NCI-H748 (cell line): ENCODE measurements around the gene ZCCHC10.
"Not testable (repeated sequence)": the region's sequence is repeated elsewhere in the genome, so short reads cannot be mapped to it uniquely, and the experiment has no call there.

Experiments
- DNase-seq: peaks from one replicate; lab custom pipeline; 2025; ENCODE audit not compliant: unreplicated experiment; lab: John Stamatoyannopoulos, UW

Gene ZCCHC10

DNA sequence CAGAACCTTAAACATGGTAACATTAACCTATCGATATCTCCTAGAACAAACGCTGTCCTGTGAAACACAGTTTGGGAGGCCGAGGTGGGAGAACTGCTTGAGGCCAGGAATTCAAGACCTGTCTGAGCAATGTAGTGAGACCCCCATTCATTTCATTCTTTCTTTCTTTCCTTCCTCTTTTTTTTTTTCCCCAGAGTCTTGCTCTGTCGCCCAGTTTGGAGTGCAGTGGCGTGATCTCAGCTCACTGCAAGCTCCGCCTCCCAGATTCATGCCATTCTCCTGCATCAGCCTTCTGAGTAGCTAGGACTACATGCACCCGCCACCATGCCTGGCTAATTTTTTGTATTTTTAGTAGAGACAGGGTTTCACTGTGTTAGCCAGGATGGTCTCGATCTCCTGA, 20.2 kb upstream of the ZCCHC10 start:
- DNase-seq: not testable (repeated sequence)

DNA sequence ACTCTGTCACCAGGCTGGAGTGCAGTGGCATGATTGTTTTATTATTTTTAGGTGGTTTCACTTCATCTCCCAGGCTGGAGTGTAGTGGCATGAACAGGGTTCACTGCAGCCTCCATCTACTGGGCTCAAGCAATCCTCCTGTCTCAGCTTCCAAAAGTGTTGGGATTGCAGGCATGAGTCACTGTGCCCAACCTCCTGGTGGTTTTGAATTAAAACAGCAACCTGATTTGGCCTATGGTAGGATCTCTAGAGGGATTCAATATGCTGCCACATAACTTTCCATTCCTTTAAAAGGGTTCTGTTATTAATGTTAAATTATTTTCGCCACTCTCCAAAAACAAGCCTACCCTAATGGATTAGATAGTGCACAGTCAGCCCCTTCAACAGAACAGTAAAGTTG, 15.6 kb upstream of the ZCCHC10 start:
- DNase-seq: no peak

DNA sequence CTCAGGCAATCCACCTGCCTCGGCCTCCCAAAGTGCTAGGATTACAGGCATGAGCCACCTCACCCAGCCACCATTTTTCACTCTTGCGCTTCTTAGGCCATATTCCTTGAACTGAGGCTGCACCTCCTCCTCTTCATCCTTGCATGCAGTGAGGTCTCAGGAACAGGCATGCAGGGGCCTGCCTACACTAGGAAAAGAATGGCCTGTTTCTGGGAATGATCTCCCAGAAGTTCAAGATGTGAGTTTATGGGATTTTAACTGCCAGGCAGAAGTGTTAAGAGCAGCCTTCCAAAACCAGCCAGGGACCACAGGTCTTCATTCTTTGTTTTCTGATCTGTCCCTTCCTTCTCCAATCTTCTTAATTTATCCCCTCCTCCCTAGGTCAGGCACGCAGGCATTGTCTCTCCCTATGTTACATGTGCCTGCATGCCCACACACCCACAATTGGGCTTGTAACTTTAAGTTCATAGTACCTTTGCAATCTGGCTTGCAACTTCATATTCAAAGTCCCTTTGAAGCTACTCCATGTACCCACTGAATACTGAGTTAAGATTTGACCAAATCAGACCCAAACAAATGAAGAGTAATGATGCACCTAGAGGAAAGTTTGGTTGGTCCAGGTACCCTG, 14.9 kb upstream of the ZCCHC10 start:
- no peak for DNase-seq

DNA sequence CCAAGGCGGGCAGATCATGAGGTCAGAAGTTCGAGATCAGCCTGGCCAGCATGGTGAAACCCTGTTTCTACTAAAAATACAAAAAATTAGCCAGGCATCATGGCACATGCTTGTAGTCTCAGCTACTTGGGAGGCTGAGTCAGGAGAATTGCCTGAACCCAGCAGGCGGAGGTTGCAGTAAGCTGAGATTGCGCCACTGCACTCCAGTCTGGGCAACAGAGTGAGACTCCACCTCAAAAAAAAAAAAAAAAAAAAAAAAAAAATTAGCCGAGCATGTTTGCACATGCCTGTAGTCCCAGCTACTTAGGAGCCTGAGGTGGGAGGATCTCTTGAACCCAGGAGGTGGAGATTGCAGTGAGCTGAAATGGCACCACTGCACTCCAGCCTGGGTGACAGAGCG, 10.3 kb upstream of the ZCCHC10 start:
- DNase-seq: not testable (repeated sequence)

DNA sequence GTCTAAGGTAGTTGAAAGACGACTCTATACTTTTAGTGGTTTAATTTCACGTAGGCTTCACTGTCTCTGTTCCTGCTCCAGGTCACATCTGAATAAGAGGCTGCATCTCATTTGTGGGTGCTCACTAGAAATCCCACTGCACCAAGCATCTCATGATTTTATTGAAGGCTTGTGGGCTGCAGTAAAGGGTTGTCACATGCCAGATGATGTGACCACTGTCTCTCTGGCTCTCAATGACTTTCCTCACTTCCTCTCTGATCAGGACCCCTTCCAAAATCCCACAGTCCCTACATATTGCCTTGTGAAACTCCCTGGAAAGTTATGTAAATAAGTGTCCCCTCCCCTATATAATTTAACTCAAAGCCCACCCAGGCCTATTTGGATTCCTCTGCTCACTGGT, 8.9 kb upstream of the ZCCHC10 start:
- no peak for DNase-seq

DNA sequence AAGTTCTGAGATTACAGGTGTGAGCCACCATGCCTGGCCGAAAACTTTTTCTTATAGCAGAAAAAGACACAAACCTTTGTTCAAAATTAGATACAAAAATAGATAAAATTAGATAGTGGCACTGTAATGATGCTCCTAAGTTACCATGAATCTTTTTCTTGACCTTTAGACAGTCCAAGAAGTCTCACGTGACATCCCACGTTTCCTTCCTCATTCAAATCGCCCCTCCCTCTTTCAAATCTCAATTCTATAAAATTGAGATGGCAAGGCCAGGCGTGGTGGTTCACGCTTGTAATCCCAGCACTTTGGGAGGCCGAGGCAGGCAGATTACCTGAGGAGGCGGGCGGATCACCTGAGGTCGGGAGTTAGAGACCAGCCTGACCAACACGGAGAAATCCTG, 7.7 kb upstream of the ZCCHC10 start:
- DNase-seq: no peak

DNA sequence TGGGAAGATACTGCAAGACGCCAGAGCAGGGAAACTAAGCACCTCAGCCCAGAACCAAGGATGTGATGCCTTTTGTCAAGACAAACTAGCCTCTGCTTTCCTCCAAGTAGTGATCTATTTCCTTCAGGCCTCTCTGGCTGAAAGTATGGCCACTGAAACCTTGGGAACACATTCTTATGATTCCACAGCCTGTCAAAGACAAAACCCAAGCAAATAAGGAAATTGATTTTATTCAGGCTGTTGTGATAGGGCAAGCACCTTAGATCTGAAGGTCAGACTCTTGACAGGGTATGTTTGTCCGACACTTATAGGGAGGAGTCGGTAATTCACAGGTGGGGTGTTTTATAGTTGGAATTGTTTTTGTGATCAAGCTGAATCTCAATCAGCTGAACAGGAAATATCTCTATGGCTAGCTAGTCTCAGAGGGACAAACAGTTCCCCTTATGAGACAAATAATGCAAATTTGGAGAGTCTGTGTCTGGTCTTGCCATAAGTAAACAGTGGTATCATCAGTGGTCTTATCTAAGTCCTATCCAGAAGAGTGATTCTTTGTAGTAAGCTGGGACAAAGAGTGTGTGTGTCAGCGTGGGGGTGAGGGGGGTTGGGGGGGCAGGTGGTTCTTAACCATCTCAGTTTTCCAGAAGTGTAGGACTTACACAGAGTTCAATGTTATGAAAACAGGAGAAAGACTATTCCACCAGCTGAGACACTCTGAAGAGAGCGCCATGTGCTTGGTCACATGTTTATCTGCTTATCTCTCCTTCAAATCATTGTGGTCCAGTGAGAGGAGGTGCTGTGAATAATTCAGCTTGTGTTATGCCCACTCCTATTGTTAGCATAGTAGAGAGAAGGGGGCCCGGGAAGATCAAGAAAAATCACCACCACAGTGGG, 6.7 kb upstream of the ZCCHC10 start:
- DNase-seq: peak; percentile 16

DNA sequence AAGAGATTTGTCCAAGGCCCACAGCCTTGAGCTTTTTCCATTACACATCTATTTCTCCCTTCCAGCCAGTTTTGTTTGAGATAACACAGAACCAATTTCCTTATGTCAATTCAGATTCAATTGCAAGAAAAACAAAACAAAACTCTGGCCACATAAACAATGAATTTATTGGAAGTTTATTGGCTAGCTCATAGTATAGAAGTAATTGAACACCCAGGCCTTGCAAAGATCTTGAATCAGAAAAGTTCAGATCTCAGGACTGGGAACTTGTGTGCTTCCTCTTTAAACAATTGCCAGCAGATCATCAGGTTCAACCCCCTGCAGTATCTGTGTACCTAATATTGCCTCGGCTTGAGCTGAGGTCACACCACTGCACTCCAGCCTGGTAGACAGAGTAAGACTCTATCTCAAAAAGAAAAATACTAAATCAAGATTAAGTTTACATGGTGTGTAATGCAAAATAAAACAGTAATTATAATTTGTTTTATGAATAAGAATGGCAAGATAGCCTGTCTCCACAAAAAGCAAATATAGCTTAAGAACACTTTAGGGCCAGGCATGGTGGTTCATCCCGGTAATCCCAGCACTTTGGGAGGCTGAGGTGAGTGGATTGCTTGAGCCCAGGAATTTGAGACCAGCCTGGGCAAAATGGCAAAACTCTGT, 4.1 kb upstream of the ZCCHC10 start:
- no peak for DNase-seq

DNA sequence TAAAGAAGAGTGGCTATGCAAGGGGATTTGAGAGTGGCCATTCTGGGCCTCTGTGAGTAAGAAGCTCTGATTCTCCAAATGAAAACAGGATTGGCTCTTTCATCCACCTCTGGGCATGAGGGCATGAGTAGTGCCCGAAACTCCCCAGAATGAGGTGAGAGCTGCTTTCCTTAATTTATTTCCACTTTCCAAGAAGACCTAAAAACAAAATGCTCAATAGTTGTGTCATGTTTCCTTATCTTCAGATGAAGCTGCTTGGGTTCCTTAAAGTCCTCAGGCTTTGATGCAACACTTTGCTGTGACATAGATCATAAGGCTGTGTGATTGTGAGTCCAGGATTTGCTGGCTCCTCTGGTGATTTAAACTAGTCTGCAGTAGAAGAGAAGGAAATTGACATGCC, 3.1 kb upstream of the ZCCHC10 start:
- no peak for DNase-seq

DNA sequence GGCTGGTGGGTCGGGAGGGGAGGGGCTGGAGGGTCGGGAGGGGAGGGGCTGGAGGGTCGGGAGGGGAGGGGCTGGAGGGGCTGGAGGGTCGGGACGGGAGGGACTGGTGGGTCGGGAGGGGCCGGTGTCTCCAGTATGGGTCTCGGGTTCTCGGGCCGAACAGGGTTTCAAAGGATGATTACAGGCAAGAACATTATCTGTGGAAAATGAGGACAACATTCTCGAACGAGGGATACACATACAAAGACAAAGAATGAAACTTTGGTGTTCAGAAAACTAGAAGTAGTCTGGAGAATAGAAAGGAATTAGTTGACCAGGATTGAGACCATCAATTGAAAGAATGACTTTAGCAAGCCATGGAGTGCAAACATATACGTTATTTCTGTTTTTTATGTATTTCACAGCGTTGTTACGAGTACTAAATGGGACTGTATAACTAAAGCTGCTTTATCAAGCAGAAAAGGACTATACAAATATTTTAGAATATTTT, 360 bp upstream of the ZCCHC10 start:
- no peak for DNase-seq

DNA sequence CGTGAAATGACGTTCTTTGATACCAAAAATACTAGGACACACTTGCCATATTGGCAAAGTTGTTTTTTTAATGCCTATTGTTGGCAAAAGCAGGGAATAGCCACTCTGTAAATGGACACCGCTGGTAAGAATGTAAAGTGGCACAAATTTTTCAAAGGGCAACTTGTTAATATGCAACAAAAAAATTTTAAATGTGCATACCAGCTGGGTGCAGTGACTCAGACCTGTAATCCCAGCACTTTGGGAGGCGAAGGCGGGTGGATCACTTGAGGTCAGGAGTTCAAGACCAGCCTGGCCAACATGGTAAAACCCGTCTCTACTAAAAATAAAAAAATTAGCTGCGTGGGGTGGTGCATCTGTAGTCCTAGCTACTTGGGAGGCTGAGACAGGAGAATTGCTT, 6.9 kb downstream of the ZCCHC10 start:
- not testable (repeated sequence) for DNase-seq

DNA sequence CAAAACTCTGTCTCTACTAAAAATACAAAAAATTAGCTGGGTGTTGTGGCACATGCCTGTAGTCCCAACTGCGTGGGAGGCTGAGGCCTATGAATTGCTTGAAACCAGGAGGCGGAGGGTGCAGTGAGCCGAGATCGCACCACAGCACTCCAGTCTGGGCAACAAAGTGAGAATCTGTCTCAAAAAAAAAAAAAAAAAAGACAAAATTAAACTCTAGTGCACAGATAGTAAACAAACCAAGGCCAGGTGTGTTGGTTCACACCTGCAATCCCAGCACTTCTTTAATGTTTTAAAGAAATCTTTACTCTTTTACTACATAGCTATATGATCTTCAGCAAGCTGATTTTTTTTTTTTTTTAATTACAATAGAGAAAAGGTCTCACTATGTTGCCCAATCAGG, 8.4 kb downstream of the ZCCHC10 start:
- DNase-seq: no peak

DNA sequence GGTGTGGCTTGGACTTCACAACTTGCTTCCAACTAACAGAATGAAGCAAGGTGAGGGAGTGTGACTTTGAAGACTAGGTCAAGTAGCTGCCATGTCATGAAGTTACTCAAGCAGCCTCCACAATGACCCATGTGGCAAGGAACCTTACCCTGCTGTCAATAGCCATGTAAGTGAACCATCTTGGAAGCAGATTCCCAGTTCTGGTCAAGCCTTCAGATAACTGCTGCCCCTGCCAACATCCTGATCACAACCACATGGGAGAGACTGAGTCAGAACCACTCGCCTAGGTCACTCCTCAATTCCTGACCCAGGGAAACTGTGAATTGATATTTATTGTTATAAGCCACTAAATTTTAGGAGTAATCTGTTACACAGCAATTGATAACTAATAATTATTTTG, 10.9 kb downstream of the ZCCHC10 start:
- DNase-seq: no peak

DNA sequence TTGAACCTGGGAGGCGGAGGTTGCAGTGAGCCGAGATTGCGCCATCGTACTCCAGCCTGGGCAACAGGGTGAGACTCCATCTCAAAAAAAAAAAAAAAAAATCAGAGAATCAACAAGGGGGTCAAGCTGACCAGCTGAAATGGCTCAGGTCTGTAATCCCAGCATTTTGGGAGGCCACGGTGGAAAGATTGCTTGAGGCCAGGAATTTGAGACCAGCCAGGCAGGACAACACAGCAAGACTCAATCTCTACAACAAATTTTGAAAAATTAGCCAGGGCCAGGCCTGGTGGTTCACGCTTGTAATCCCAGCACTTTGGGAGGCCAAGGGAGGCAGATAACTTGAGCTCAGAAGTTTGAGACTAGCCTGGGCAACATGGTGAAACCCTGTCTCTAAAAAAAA, 17.9 kb downstream of the ZCCHC10 start:
- not testable (repeated sequence) for DNase-seq

DNA sequence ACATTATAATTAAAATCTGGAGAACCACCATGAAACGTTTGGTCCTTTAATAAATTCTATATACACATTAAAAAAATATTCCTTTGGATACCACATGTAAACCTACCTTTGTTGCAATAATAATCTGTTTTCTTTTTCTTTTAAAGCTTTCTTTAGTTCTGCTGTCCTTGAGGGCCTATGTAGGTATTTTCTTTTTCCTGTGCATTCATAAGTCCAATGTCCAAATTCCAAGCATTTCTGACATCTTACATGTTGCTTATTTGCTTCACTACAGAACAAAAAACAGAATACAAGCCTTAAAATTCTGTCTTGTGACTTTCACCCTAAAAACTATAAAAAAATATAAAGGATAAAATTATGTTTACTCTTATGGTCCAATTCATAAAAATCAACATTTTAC, 19.7 kb downstream of the ZCCHC10 start:
- no peak for DNase-seq

DNA sequence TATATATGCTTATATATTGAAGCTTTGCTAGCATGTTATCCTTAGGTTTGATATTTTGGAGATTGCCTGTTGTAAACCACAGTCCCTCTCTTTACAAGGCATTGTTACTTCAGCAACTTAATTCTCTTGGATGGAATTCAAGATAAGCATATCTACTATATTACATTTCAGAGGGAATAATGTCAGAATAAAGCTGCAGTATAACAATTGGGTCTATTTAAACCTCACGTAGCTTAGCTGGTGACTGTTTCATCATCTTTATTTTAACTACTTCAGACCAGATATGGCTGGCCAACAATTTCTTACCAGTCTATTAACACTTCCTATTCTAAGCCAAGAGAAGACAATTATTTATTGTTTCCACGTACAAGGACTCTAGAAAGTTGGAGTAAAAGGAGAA, 27.1 kb downstream of the ZCCHC10 start:
- no peak for DNase-seq

DNA sequence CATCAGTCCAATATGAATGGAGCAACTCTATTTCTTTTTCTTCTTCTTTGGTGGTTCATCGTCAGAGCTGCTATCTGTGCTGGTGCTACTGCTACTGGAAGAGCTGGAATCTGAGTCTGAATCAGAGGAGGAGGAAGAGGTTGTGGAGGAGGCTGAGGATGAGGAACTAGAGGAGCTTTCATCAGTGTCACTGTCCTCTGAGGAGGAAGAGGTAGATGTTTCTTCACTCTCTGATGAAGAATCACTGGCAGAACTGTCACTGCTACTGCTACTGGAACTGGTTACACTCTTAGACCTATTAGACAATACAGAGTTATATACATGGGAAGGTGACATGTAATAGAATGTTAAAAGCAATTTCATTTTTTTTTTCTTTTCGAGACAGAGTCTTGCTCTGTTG, 27.8 kb downstream of the ZCCHC10 start:
- no peak for DNase-seq

DNA sequence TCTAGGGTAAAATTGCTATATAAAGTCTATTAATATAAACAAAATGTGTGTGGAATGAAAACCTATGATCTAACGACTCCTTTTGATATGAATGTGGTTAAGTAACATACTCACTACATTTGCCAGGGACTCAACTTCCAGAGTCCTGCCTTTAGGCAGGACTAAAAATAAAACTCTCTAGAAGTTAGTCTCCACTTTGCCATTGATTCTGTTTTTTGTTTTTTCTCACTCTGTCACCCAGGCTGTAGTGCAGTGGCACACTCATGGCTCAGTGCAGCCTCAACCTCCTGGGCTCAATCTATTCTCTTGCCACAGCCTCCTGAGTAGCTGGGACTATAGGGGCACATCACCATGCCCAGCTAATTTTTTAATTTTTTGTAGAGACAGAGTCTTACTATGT, 30.0 kb downstream of the ZCCHC10 start:
- DNase-seq: no peak

DNA sequence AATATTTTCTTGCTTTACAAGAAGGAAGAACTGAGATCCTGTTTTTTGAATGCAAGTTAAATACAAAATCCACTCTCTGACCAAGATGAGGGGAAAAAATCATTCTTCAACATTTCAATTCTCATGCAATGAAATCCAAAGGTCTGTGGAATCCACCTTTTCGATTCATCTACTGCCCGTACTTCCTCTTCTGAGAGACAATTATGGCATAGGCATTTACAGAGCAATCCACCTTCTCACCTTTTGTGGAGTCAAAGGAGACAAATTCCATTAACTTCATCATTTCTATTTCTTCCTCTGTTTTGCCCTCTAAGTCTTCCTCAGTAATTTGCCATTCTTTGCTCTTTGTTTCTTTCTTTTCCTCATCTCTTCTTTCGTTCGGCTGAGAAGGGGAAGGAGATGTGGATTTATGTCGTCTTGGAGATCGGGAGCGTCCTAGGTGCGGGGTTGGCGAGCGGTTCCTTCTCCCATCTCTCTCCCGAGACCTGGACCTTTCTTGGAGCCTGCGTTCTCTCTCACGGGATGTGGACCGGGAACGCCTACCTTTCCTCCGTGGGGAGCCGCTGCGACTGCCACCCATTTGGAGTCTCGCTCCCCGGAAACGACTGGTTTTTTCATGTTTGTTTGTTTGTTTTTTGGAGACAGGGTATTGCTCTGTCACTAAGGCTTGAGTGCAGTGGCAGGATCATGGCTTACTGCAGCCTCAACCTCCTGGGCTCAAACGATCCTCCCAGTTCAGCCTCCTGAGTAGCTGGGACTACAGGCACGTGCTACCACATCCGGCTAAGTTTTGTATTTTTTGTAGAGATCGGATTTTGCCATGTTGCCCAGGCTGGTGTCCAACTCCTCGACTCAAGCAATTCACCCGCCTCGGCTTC, 38.6 kb downstream of the ZCCHC10 start:
- peak; percentile 27 for DNase-seq

DNA sequence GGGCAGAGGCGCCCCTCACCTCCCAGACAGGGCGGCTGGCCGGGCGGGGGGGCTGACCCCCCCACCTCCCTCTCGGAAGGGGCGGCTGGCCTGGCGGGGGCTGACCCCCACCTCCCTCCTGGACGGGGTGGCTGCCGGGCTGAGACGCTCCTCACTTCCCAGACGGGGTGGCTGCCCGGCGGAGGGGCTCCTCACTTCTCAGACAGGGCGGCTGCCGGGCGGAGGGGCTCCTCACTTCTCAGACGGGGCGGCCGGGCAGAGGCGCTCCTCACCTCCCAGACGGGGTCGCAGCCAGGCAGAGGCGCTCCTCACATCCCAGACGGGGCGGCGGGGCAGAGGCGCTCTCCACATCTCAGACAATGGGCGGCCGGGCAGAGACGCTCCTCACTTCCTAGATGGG, 43.4 kb downstream of the ZCCHC10 start:
- DNase-seq: not testable (repeated sequence)

DNA sequence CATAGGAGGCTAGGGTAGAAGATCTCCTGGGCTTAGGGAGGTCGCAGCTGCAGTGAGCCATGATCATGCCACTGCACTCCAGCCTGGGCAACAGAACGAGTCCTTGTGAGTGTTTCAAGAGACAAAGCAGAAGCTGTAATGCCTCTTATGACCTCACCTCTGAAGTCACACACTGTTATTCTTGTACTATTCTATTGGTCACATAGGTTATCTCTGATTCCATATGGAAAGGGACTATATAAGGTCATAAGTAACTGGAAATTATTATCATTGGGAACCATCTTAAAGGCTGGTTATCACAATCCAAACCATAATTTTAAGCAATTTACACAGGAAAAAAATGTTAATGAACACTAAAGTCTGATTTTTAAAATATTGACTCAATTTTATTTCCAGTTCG, 45.1 kb downstream of the ZCCHC10 start:
- no peak for DNase-seq
